GM19351 (cell line): ENCODE measurements around the gene PXT1.

Experiments
- ATAC-seq: cut with Tn5 transposase; IDR thresholded peaks from one replicate; pipeline ENCODE4 v1.9.1; 2021; ENCODE audit warnings: mild to moderate bottlenecking, moderate library complexity; ENCODE audit not compliant: unreplicated experiment

The PXT1 gene

GRCh38 chr6:36392621-36393020, 50.0 kb downstream of the PXT1 start:
- no peak for ATAC-seq

- no peak for ATAC-seq
Measured at GRCh38 chr6:36389353-36389752, 53.3 kb downstream of the PXT1 start.

- no peak for ATAC-seq
Measured at GRCh38 chr6:36387440-36388303, 55.0 kb downstream of the PXT1 start, which contains the start of gene ETV7. Gene ETV7 (minus strand): TSS chr6:36387669. CDS start chr6:36387541, 128 bp downstream.

GRCh38 chr6:36386495-36387439, 55.9 kb downstream of the PXT1 start:
- ATAC-seq = no peak

GRCh38 chr6:36384095-36384494, 58.6 kb downstream of the PXT1 start:
- ATAC-seq = no peak

GRCh38 chr6:36383606-36384005, 59.0 kb downstream of the PXT1 start:
- ATAC-seq = no peak

- no peak for ATAC-seq
Measured at GRCh38 chr6:36382976-36383375, 59.7 kb downstream of the PXT1 start.

GRCh38 chr6:36381502-36382389, 60.9 kb downstream of the PXT1 start:
- ATAC-seq = no peak

GRCh38 chr6:36380166-36380565, 62.5 kb downstream of the PXT1 start:
- no peak for ATAC-seq

- ATAC-seq = no peak
Measured at GRCh38 chr6:36378936-36379335, 63.7 kb downstream of the PXT1 start.

- no peak for ATAC-seq
Measured at GRCh38 chr6:36378243-36378920, 64.3 kb downstream of the PXT1 start.

- ATAC-seq = no peak
Measured at GRCh38 chr6:36377594-36377993, 65.1 kb downstream of the PXT1 start.

- no peak for ATAC-seq
Measured at GRCh38 chr6:36376742-36377141, 65.9 kb downstream of the PXT1 start.

GRCh38 chr6:36376183-36376582, 66.5 kb downstream of the PXT1 start:
- ATAC-seq = no peak

- no peak for ATAC-seq
Measured at GRCh38 chr6:36375644-36376155, 67.0 kb downstream of the PXT1 start.

GRCh38 chr6:36374972-36375371, 67.7 kb downstream of the PXT1 start:
- ATAC-seq = no peak

GRCh38 chr6:36374194-36374593, 68.5 kb downstream of the PXT1 start:
- no peak for ATAC-seq

GRCh38 chr6:36373368-36374019, 69.2 kb downstream of the PXT1 start:
- no peak for ATAC-seq

GRCh38 chr6:36372088-36372487, 70.6 kb downstream of the PXT1 start:
- no peak for ATAC-seq
